ENCODE measurements around the gene ING1.

DNA sequence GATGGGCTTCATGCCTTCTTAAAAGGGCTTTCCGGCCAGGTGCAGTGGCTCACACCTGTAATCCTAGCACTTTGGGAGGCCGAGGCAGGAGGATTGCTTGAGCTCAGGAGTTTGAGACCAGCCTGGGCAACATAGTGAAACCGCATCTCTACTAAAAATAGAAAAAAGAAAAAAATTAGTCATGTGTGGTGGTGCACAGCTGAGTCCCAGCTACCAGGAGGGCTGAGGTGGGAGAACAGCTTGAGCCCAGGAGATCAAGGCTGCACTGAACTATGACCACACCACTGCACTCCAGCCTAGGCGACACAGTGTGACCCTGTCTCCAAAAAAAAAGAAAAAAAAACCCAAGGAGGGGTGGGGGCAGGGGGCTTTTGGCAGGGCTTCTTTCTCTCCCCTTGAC, 14.8 kb upstream of the ING1 start:
- TF ChIP-seq YY1 (IDR thresholded peaks at IDR 0.05; ENCODE audit: insufficient read depth, insufficient read length) = no peak
- TF ChIP-seq ZNF274 (IDR thresholded peaks at IDR 0.05; ENCODE audit: low read depth, low read length) = no peak

Data from NT2/D1 (cell line).